H1 (cell line): Measurements from ENCODE around the gene ARHGAP35. TPM values are rescaled to one million over a fixed set of nuclear protein-coding genes. Genes with fewer than 3 reads are reported as not detected.

Source experiments
- CHD2 ChIP-seq: IDR thresholded peaks from 2 replicates; pipeline ENCODE4 v1.6.1; 2012; ENCODE audit warnings: low read length, improper control_type of control experiment
- CHD7 ChIP-seq: fragments of 300-600 bp; sonication (generic); IDR thresholded peaks from 2 replicates; pipeline ENCODE4 v1.7.1; 2012; ENCODE audit warnings: low read length, moderate library complexity, mild to moderate bottlenecking, inconsistent platforms; ENCODE audit not compliant: insufficient replicate concordance
- EGR1 ChIP-seq: IDR thresholded peaks from 2 replicates; pipeline ENCODE4 v1.6.1; 2011; ENCODE audit warnings: low read depth, low read length, borderline replicate concordance
- HDAC6 ChIP-seq: IDR thresholded peaks from one replicate; pipeline ENCODE4 v1.7.1; 2012; ENCODE audit warnings: low read depth, mild to moderate bottlenecking, inconsistent platforms, low read length, moderate library complexity
- NRF1 ChIP-seq: IDR thresholded peaks from 2 replicates; pipeline ENCODE4 v1.6.1; 2011; ENCODE audit warnings: mild to moderate bottlenecking, low read depth, low read length, improper control_type of control experiment
- RBBP5 ChIP-seq: IDR thresholded peaks from 2 replicates; pipeline ENCODE4 v1.7.1; 2012; ENCODE audit warnings: low read depth, mild to moderate bottlenecking, inconsistent platforms, low read length, moderate library complexity, borderline replicate concordance
- SIRT6 ChIP-seq: IDR thresholded peaks from one replicate; pipeline ENCODE4 v1.7.1; 2012; ENCODE audit warnings: low read length, inconsistent platforms
- SP1 ChIP-seq: IDR thresholded peaks from 2 replicates; pipeline ENCODE4 v1.6.1; 2011; ENCODE audit warnings: low read depth, low read length
- TAF1 ChIP-seq: IDR thresholded peaks from 2 replicates; pipeline ENCODE4 v1.6.1; 2011; ENCODE audit warnings: mild to moderate bottlenecking, low read depth, low read length
- polyA plus RNA-seq, 7 experiments: library from polyadenylated mRNA; depleted of rRNA in 3 of 7; stranded (reverse) in 5 of 7; unstranded in 2 of 7; fragments of >200 nt in 5 of 7; fragments of 200-250 nt in 2 of 7; gene quantifications; 1 replicate in 5 of 7; 2 replicates in 1 of 7; 4 replicates in 1 of 7; pipeline versions ENCODE4 v1.2.1 to v1.2.3, GENCODE V29; 2011 to 2013; ENCODE audit warnings: missing spikeins in 2 of 7, mixed read lengths in 2 of 7
- total RNA-seq: library from RNA; stranded (reverse); fragmentation: NEBNext Ultra II Directional; extraction: Animal tissue kit (Norgen Biotek cat#: 25700); gene quantifications from 2 replicates; pipeline ENCODE4 v1.2.1, GENCODE V29; 2021

The ARHGAP35 gene
- total and polyA plus RNA-seq, 2 of the 8 experiments (the other 6 are each of a cell fraction or from before 2014, with no cell fraction given) = 29.7 to 64.5 TPM

- TF ChIP-seq CHD7 (no peak), HDAC6 (no peak), NRF1 (no peak), CHD2 (no peak), SP1 (no peak), SIRT6 (no peak), EGR1 (no peak), RBBP5 (no peak), TAF1 (no peak)
These were observed 14.8 kb upstream of the ARHGAP35 start (continued) for GRCh38 chr19:46845959-46846459.
